ENCODE results near the gene ADAMTS1. TPM values are rescaled to one million over a fixed set of nuclear protein-coding genes. Genes with fewer than 3 reads are reported as not detected.

Gene ADAMTS1
- total RNA-seq, 1 experiment from 2014 or later = 17.8 TPM

DNA sequence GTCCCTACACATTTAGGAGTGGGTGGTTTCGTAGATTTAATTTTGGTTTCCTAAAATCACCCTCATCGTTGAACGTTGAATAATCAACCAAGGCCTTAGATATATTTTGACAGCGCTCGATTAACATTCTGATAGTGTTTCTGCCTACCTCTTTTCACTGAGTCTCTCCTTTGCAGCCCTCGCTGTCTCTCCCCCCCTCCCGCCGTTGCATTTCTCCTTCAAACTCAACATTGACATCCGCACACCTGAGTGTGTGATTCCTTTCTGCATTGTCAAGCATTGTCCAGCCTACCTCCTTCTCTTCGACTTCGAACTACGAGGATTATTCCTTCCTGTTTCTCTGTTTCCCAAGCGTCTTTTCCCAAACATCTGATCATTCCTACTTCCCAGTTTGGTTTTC lies 1.8 kb upstream of the ADAMTS1 start:
- no peaks in the 10 kb centered on the region for H3K9me3 ChIP-seq (ENCODE audit: control insufficient read depth, low read depth, low read length)
- no peak overlapping the region for H3K56ac ChIP-seq (ENCODE audit: insufficient read length, low read depth, low read length)
- H3K79me2 ChIP-seq (ENCODE audit: insufficient read depth, low read length) = peaks cover 8% of the 10 kb centered on the region; the same call in 1 of the 2 replicates
- DNase-seq = no peak
- no peak overlapping the region for H3K27ac ChIP-seq (ENCODE audit: insufficient read length, low read depth, low read length)
- H3K9ac ChIP-seq (ENCODE audit: extremely low read depth, insufficient read length, low read length) = no peak overlapping the region
- no peaks in the 10 kb centered on the region for H4K20me1 ChIP-seq (ENCODE audit: control insufficient read depth, insufficient read depth, insufficient read length)
- no peak overlapping the region for H4K8ac ChIP-seq (replicated peaks; ENCODE audit: insufficient read length, low read depth, low read length)
- no peaks in the 10 kb centered on the region; the same call in 1 of the 2 replicates for H3K27me3 ChIP-seq (ENCODE audit: insufficient read depth, low read length)
- no peak overlapping the region for H4K91ac ChIP-seq (ENCODE audit: insufficient read length, low read depth, low read length)
- H3T11ph ChIP-seq (ENCODE audit: low read length) = no peak overlapping the region
- H2BK5ac ChIP-seq (ENCODE audit: insufficient read length, low read length) = no peak overlapping the region
- Mint-ChIP-seq H3K4me1 (peaks cover 42 to 43% of the 10 kb centered on the region in 2 experiments), H3K4me3 (peak overlapping the region; percentile 83 to 89), H3K27ac (no peak overlapping the region), H3K9me3 (no peaks in the 10 kb centered on the region; a peak in 3 of 5 replicates), H3K36me3 (ENCODE audit: insufficient read depth in 1 of 3, low read depth in 3 of 3) (peaks cover 9 to 10% (median 9%) of the 10 kb centered on the region in 3 experiments), H3K27me3 (ENCODE audit: low read depth) (peaks cover 26% of the 10 kb centered on the region)
- H4K5ac ChIP-seq (ENCODE audit: insufficient read length, low read depth, low read length) = no peak overlapping the region
- peak overlapping the region; percentile 91 for H3K4me2 ChIP-seq (ENCODE audit: insufficient read depth, insufficient read length, low read length)
- H3K4ac ChIP-seq (ENCODE audit: low read depth, low read length) = no peak overlapping the region
- no peak overlapping the region for H2BK12ac ChIP-seq (ENCODE audit: insufficient read length, low read depth, low read length)
- no peaks in the 10 kb centered on the region for H3K79me1 ChIP-seq (ENCODE audit: insufficient read depth, low read depth, low read length, poor library complexity, severe bottlenecking)
- H2BK20ac ChIP-seq (ENCODE audit: low read depth, low read length, poor library complexity, severe bottlenecking) = no peak overlapping the region
- H2AK5ac ChIP-seq (ENCODE audit: insufficient read length, low read length) = no peak overlapping the region
- WGBS (ENCODE audit: extremely low coverage, insufficient read length, low lambda C conversion rate) = no CpG with 5 or more reads among the region's 13 CpGs
- no peak overlapping the region for H3K18ac ChIP-seq (ENCODE audit: insufficient read length, low read depth, low read length)
- H2BK120ac ChIP-seq (ENCODE audit: low read depth, low read length, poor library complexity, severe bottlenecking) = no peak overlapping the region
- peaks cover 7% of the 10 kb centered on the region; the same call in 1 of the 2 replicates for H3K4me1 ChIP-seq (ENCODE audit: insufficient read depth, low read length)
- H3K23me2 ChIP-seq (ENCODE audit: insufficient read length, low read depth, low read length, poor library complexity, severe bottlenecking) = peaks cover 23% of the 10 kb centered on the region
- no peak overlapping the region for H3K23ac ChIP-seq (ENCODE audit: insufficient read length, low read depth, low read length)
- TF ChIP-seq, protein P1, sequence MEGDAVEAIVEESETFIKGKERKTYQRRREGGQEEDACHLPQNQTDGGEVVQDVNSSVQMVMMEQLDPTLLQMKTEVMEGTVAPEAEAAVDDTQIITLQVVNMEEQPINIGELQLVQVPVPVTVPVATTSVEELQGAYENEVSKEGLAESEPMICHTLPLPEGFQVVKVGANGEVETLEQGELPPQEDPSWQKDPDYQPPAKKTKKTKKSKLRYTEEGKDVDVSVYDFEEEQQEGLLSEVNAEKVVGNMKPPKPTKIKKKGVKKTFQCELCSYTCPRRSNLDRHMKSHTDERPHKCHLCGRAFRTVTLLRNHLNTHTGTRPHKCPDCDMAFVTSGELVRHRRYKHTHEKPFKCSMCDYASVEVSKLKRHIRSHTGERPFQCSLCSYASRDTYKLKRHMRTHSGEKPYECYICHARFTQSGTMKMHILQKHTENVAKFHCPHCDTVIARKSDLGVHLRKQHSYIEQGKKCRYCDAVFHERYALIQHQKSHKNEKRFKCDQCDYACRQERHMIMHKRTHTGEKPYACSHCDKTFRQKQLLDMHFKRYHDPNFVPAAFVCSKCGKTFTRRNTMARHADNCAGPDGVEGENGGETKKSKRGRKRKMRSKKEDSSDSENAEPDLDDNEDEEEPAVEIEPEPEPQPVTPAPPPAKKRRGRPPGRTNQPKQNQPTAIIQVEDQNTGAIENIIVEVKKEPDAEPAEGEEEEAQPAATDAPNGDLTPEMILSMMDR (conservative IDR thresholded peaks at IDR 0.05) = no peak
- H2BK15ac ChIP-seq (ENCODE audit: low read depth, low read length) = no peak overlapping the region
- no peak overlapping the region for H3K14ac ChIP-seq (ENCODE audit: insufficient read depth, low read length)
- H2AFZ ChIP-seq (ENCODE audit: low read length) = peak overlapping the region; percentile 3
